Right atrium auricular region (tissue), 2 donors: ENCODE results near the gene RCAN3. TPM values are rescaled to one million over a fixed set of nuclear protein-coding genes. Genes with fewer than 3 reads are reported as not detected.

Source experiments
- DNase-seq: peaks from one replicate; pipeline ENCODE4 v3.0.0-alpha.2; 2019; ENCODE audit warnings: low spot score
- H3K27ac ChIP-seq, 2 donors: fragments of 200-600 bp; sonication (generic); 1 replicate in 1 of 2; 2 replicates in 1 of 2; pipeline ENCODE4 v1.5.1; 2016 to 2019
- H3K27me3 ChIP-seq, 2 donors: fragments of 200-600 bp; sonication (generic); one replicate each; pipeline versions ENCODE4 v1.5.1 to v1.6.0; 2017 to 2019
- H3K36me3 ChIP-seq: fragments of 200-600 bp; sonication (generic); one replicate; pipeline ENCODE4 v1.5.1; 2016
- H3K4me1 ChIP-seq, 2 donors: fragments of 200-600 bp; sonication (generic); one replicate each; pipeline versions ENCODE4 v1.5.1 to v1.6.0; 2017 to 2019
- H3K4me3 ChIP-seq, 2 donors: fragments of 200-600 bp; sonication (generic); 1 replicate in 1 of 2; 2 replicates in 1 of 2; pipeline ENCODE4 v1.5.1; 2017 to 2019; ENCODE audit warnings: mild to moderate bottlenecking in 1 of 2, moderate library complexity in 1 of 2
- H3K9me3 ChIP-seq, 2 donors: fragments of 200-600 bp; sonication (generic); one replicate each; pipeline ENCODE4 v1.5.1; 2019
- total RNA-seq, 2 donors: library from RNA; depleted of rRNA; stranded (reverse); fragments of >200 nt; gene quantifications; one replicate each; pipeline ENCODE4 v1.1.0, GENCODE V29; 2016
- TF ChIP-seq, protein P1 (sequence below), 2 donors: fragments of 200-600 bp; sonication (generic); IDR thresholded peaks; one replicate each; pipeline ENCODE4 v1.5.1; 2019; ENCODE audit warnings: antibody characterized with exemption in 2 of 2

The RCAN3 gene
- total RNA-seq, result 1 to 10 TPM; 5.0 to 7.5 TPM

DNA sequence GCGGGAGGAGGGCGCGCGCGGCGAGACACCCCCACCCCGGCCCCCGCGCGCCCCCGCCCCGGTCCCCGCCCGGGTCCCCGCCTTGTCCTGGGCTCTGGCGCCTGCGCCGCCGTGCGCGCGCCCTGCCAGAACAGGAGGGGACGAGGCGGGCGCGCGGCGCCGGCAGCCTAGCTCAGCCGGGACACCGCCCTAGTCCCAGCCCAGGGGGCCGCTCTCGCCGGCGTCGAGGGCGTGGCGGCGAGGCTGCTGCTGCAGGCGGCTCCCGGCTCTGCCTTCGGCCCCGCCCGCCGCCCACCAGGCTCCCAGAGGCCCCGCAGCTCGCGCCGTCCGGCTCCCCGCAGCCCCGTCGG, at the start of gene RCAN3:
TSS of gene RCAN3 (plus strand) at position 128 of the 350 bp plus-strand sequence. CDS start 11,537 bp downstream, outside the sequence.
- Histone ChIP-seq H3K4me1 (peaks cover 0 to 14% of the 10 kb centered on the region in 2 donors), H3K4me3 (peak within 1 kb of the TSS; percentile 75 to 83), H3K36me3 (no peaks in the 10 kb centered on the region), H3K9me3 (no peaks in the 10 kb centered on the region), H3K27ac (peak within 1 kb of the TSS; percentile 85 to 89), H3K27me3 (no peaks in the 10 kb centered on the region)
- DNase-seq, result peak; percentile 76
- TF ChIP-seq, protein P1, sequence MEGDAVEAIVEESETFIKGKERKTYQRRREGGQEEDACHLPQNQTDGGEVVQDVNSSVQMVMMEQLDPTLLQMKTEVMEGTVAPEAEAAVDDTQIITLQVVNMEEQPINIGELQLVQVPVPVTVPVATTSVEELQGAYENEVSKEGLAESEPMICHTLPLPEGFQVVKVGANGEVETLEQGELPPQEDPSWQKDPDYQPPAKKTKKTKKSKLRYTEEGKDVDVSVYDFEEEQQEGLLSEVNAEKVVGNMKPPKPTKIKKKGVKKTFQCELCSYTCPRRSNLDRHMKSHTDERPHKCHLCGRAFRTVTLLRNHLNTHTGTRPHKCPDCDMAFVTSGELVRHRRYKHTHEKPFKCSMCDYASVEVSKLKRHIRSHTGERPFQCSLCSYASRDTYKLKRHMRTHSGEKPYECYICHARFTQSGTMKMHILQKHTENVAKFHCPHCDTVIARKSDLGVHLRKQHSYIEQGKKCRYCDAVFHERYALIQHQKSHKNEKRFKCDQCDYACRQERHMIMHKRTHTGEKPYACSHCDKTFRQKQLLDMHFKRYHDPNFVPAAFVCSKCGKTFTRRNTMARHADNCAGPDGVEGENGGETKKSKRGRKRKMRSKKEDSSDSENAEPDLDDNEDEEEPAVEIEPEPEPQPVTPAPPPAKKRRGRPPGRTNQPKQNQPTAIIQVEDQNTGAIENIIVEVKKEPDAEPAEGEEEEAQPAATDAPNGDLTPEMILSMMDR (IDR thresholded peaks at IDR 0.05), result no peak

DNA sequence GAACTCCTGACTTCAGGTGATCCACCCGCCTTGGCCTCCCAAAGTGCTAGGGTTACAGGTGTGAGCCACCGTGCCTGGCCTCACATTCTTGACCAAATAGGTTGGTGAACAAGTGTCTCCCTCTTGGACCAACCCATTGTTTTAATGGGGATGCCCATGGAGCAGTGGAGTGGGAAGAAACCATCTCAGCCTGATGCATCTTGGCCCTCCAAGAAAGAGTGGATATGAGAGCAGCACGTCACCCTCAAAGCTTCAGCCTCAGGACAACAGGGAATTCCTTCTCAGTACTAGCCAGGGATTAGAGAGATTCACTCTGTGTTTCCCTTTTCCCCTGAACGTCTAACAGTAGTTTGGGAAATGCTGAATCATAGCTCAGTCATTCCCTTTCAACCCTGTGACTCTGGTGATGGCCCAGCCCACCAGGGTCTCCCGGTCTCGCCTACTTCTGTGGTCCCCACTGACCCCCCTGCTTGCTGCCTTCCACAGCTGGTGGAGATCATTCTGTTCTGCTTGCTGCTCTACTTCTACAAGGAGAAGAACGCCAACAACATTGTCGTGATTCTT, 49.6 kb upstream of the RCAN3 start:
- DNase-seq, result no peak
- Histone ChIP-seq H3K27ac (no peak overlapping the region), H3K27me3 (no peaks in the 10 kb centered on the region), H3K9me3 (no peaks in the 10 kb centered on the region), H3K4me1 (no peaks in the 10 kb centered on the region), H3K4me3 (no peak overlapping the region), H3K36me3 (peaks cover 19% of the 10 kb centered on the region)
- TF ChIP-seq, protein P1 (IDR thresholded peaks at IDR 0.05), result no peak

DNA sequence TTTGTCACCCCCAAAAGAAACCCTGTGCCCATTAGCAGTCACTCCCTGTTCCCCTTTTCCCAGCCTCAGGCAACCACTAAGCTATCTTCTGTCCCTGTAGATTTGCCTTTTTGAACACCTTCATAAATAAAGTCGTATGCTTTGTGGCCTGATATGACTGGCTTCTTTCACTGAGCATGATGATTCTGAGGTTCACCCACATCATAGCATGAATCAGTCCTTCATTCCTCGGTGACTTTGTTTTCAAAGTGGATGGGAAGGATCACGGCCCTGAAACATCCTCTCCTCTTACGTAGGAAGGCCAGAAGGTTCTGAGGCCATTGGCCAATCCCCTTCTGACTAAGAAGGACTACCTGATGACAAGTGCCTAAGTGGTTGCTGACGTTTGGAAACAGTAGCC, 48.0 kb upstream of the RCAN3 start:
- TF ChIP-seq, protein P1 (IDR thresholded peaks at IDR 0.05), result no peak
- H3K4me3 ChIP-seq, result no peak overlapping the region
- H3K36me3 ChIP-seq, result peaks cover 18% of the 10 kb centered on the region
- no peak for DNase-seq
- H3K9me3 ChIP-seq, result no peaks in the 10 kb centered on the region
- H3K27me3 ChIP-seq, result no peaks in the 10 kb centered on the region
- H3K4me1 ChIP-seq, result no peaks in the 10 kb centered on the region
- H3K27ac ChIP-seq, result no peak overlapping the region

DNA sequence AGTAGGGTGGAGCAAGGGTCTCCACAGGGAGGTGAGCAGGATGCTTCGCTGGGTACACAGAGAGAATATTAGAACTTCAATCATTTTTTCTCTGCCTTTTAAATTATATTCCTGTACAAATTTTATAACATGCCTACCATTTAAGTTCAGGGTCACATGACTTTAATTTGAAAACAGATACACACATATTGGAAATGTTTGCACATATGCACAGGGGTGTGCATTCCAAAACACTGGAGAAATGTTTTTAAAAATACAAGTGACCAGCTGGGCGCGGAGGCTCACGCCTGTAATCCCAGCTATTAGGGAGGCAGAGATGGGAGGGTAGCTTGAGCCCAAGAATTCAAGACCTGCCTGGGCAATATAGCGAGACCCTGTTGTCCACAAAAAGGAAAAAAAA, 47.4 kb upstream of the RCAN3 start:
- Histone ChIP-seq H3K4me3 (no peak overlapping the region), H3K27ac (no peak overlapping the region), H3K36me3 (peaks cover 15% of the 10 kb centered on the region), H3K9me3 (no peaks in the 10 kb centered on the region), H3K4me1 (no peaks in the 10 kb centered on the region), H3K27me3 (no peaks in the 10 kb centered on the region)
- TF ChIP-seq, protein P1 (IDR thresholded peaks at IDR 0.05), result no peak
- no peak for DNase-seq

DNA sequence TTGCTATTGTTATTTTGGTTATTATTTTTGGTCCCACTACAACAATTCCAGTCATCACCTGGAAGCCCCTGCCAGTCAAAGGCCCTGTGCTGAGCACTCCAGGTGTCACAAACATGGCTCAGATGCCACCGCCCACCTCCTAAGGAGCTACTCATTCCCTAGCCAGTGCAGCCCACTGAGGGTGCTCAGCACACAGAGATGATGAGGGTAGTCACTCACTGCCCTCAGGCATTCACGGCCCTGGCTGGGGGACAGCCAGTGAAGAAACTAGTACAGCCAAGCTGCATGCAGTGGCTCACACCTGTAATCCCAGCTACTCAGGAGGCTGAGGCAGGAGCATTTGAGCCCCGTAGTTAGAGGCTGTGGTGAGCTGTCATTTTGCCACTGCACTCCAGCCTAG, 44.8 kb upstream of the RCAN3 start:
- TF ChIP-seq, protein P1 (IDR thresholded peaks at IDR 0.05), result no peak
- Histone ChIP-seq H3K36me3 (peaks cover 5% of the 10 kb centered on the region), H3K9me3 (no peaks in the 10 kb centered on the region), H3K4me1 (no peaks in the 10 kb centered on the region), H3K27me3 (no peaks in the 10 kb centered on the region), H3K4me3 (no peak overlapping the region), H3K27ac (no peak overlapping the region)
- no peak for DNase-seq
